K562 (cell line): Measurements from ENCODE around the gene NECAP2. TPM values are rescaled to one million over a fixed set of nuclear protein-coding genes. Genes with fewer than 3 reads are reported as not detected.
A peak's percentile ranks its signal among the peaks of the same experiment; 100 is the strongest.

Source experiments
- ATAC-seq: fragments of 200-7000 bp; cut with Tn5 transposase; 3 replicates; pipeline ENCODE4 v1.9.1; 2020; ENCODE audit warnings: moderate library complexity
- BruUV-seq: library from RNA; stranded (reverse); fragments of 400-500 nt; replicated peaks from 2 replicates; lab custom pipeline; 2021; lab: Mats Ljungman, UMichigan
- CTCF ChIA-PET: fragments of 300-600 bp; formaldehyde crosslinking; extraction: SDS; loops from one replicate; lab custom pipeline; 2021; ENCODE audit warnings: low intra/inter-chr PET ratio; lab: Yijun Ruan, JAX
- POLR2A ChIA-PET: fragments of 300-600, 350-650 bp; sonication (Branson Sonifier 250); formaldehyde crosslinking; extraction: SDS; loops from one replicate; lab custom pipeline; 2021; ENCODE audit warnings: antibody characterized with exemption, inconsistent platforms; lab: Yijun Ruan, JAX
- DNase-seq, 4 experiments: peaks; one replicate each; pipeline versions ENCODE4 v3.0.0 to v3.0.0-alpha.2; 2011 to 2018; ENCODE audit warnings: low spot score in 3 of 4, mixed read lengths in 3 of 4; ENCODE audit errors: extremely low read depth in 1 of 4
- FAIRE-seq: peaks from 2 replicates; lab custom pipeline; 2011; peaks lifted over from hg19 to GRCh38; lab: Jason Lieb, UNC
- H2AFZ ChIP-seq: 2 replicates; pipeline ENCODE4 v1.6.0; 2011; ENCODE audit warnings: low read depth, low read length, control low read depth, inconsistent platforms
- H3K27ac ChIP-seq: fragments of 200-600 bp; 3 replicates; pipeline ENCODE4 v1.8.0; 2011; ENCODE audit warnings: low read depth, mild to moderate bottlenecking, control low read depth, inconsistent platforms, low read length, moderate library complexity, mixed read lengths; ENCODE audit errors: extremely low read depth
- H3K27me3 ChIP-seq, 2 experiments: fragments of 300-600 bp in 1 of 2; 2 replicates in 1 of 2; 3 replicates in 1 of 2; pipeline versions ENCODE4 v1.6.0 to v1.8.0; 2011; ENCODE audit warnings: inconsistent platforms in 2 of 2, low read length in 2 of 2, mild to moderate bottlenecking in 1 of 2, mixed read lengths in 1 of 2, moderate library complexity in 1 of 2; ENCODE audit not compliant: control insufficient read depth in 2 of 2, insufficient read depth in 2 of 2
- H3K36me3 ChIP-seq: fragments of 300-600 bp; 3 replicates; pipeline ENCODE4 v1.8.0; 2011; ENCODE audit warnings: mild to moderate bottlenecking, low read length, inconsistent platforms; ENCODE audit not compliant: control insufficient read depth, insufficient read depth
- H3K4me1 ChIP-seq, 2 experiments: fragments of 200-600 bp in 1 of 2; replicated peaks in 1 of 2; 2 replicates in 1 of 2; 3 replicates in 1 of 2; pipeline versions ENCODE4 v1.5.1 to v1.8.0; 2011; ENCODE audit warnings: inconsistent platforms in 2 of 2, low read length in 2 of 2, mild to moderate bottlenecking in 1 of 2, mixed read lengths in 1 of 2, moderate library complexity in 1 of 2; ENCODE audit not compliant: control insufficient read depth in 2 of 2, insufficient read depth in 2 of 2
- H3K4me2 ChIP-seq: 2 replicates; pipeline ENCODE4 v1.6.1; 2011; ENCODE audit warnings: low read length, control low read depth, inconsistent platforms, mixed read lengths; ENCODE audit not compliant: insufficient read depth
- H3K4me3 ChIP-seq: fragments of 200-600 bp; sonication (generic), shearing (Covaris generic); 2 replicates; pipeline ENCODE4 v1.5.1; 2016; ENCODE audit warnings: control low read depth, inconsistent platforms
- H3K79me2 ChIP-seq: fragments of 200-600 bp; 3 replicates; pipeline ENCODE4 v1.8.0; 2011; ENCODE audit warnings: low read length, inconsistent platforms; ENCODE audit not compliant: control insufficient read depth, insufficient read depth
- H3K9ac ChIP-seq, 2 experiments: 2 replicates each; pipeline versions ENCODE4 v1.6.0 to v1.6.1; 2011; ENCODE audit warnings: low read depth in 2 of 2, low read length in 2 of 2, control low read depth in 1 of 2, inconsistent platforms in 1 of 2, mild to moderate bottlenecking in 1 of 2, mixed read lengths in 1 of 2; ENCODE audit not compliant: insufficient read depth in 1 of 2
- H3K9me1 ChIP-seq: one replicate; pipeline ENCODE4 v1.6.0; 2011; ENCODE audit warnings: inconsistent platforms, mild to moderate bottlenecking, low read length, moderate library complexity; ENCODE audit not compliant: control insufficient read depth, insufficient read depth
- H3K9me3 ChIP-seq: replicated peaks from 2 replicates; pipeline ENCODE4 v1.5.1; 2011; ENCODE audit warnings: low read depth, low read length, inconsistent platforms; ENCODE audit not compliant: control insufficient read depth, insufficient read depth
- H4K20me1 ChIP-seq: replicated peaks from 2 replicates; pipeline ENCODE4 v1.6.1; 2011; ENCODE audit warnings: low read length, inconsistent platforms, mixed read lengths; ENCODE audit not compliant: control insufficient read depth, insufficient read depth
- C11orf30 ChIP-seq: fragments of 450-650 bp; IDR thresholded peaks from 2 replicates; pipeline ENCODE4 v1.6.1; 2016; ENCODE audit warnings: low read depth, mild to moderate bottlenecking
- SNIP1 ChIP-seq: fragments of 450-650 bp; IDR thresholded peaks from 2 replicates; pipeline ENCODE4 v1.7.1; 2017; ENCODE audit warnings: low read depth, mild to moderate bottlenecking
- ZNF121 ChIP-seq: sonication (generic); formaldehyde crosslinking; conservative IDR thresholded peaks from 2 replicates; pipeline ENCODE4 v1.8.0; 2022; ENCODE audit warnings: missing genetic modification reagents
- ZNF274 ChIP-seq: IDR thresholded peaks from 2 replicates; pipeline ENCODE4 v1.6.1; 2011; ENCODE audit warnings: low read depth, mild to moderate bottlenecking, low read length, moderate library complexity, borderline replicate concordance
- ZNF644 ChIP-seq: fragments of 200-800 bp; sonication (Bioruptor generic); IDR thresholded peaks from 2 replicates; pipeline ENCODE4 v1.6.1; 2016; ENCODE audit warnings: low read depth, missing genetic modification characterization, missing compliant biosample characterization
- WGBS: fragments of 100-300 bp; shearing (Covaris generic); methylation state at CpG from one replicate; pipeline ENCODE4 v1.1.6; 2016; ENCODE audit warnings: low coverage, mixed read lengths; ENCODE audit not compliant: insufficient coverage; ENCODE audit errors: missing lambda C conversion rate; 5-methylcytosine and 5-hydroxymethylcytosine counted together
- in situ Hi-C: fragments of 300-500 bp; cut with MboI; formaldehyde crosslinking; loops from 4 replicates; pipeline ENCODE4 v1.15.0; 2018; ENCODE audit warnings: inconsistent platforms, mixed read lengths
- intact Hi-C: fragments of 100-400 bp; cut with micrococcal nuclease; formaldehyde crosslinking; loops from 2 replicates; pipeline ENCODE4 v1.14.2; 2022
- polyA plus RNA-seq, 8 experiments: library from polyadenylated mRNA; depleted of rRNA in 4 of 8; stranded (reverse) in 5 of 8; unstranded in 3 of 8; fragments of >200 nt; fragmentation: Nextera tagmentation in 2 of 8; fragmentation: Illumina TruSeq in 1 of 8; extraction: Ambion mirVana in 2 of 8; extraction: Trizol in 1 of 8; gene quantifications; 2 replicates each; pipeline versions ENCODE4 v1.2.1 to v1.2.3, GENCODE V29; 2011 to 2014; ENCODE audit warnings: inconsistent platforms in 1 of 8, missing spikeins in 1 of 8
- total RNA-seq, 7 experiments: library from RNA; depleted of rRNA in 6 of 7; stranded (reverse); fragments of >200 nt in 6 of 7; fragmentation: Illumina TruSeq in 2 of 7; extraction: Trizol in 2 of 7; gene quantifications; 2 replicates each; pipeline versions ENCODE4 v1.2.1 to v1.2.3, GENCODE V29; 2011 to 2021; ENCODE audit warnings: low replicate concordance in 1 of 7
- TF ChIP-seq, protein P1 (sequence below), 2 experiments: fragments of 450-650 bp in 1 of 2; sonication (generic) in 1 of 2; formaldehyde crosslinking; conservative IDR thresholded peaks; 2 replicates each; pipeline versions ENCODE4 v1.4.0 to v1.8.1; 2020 to 2022; ENCODE audit warnings: mild to moderate bottlenecking in 1 of 2, missing genetic modification reagents in 1 of 2

The NECAP2 gene
- total and polyA plus RNA-seq, 9 of the 15 experiments (the other 6 are each of a cell fraction or from before 2014, with no cell fraction given) = 22.7 to 107 (median 79.2) TPM

GRCh38 chr1:16445052-16445451, 4.5 kb downstream of the NECAP2 start (continued):
- no peak for TF ChIP-seq SNIP1

- no TSS peak for BruUV-seq
- Histone ChIP-seq H3K9ac (no peak overlapping the region), H3K27ac (no peak overlapping the region), H3K36me3 (peaks cover 89% of the 10 kb centered on the region), H3K4me3 (no peak overlapping the region), H2AFZ (no peak overlapping the region), H4K20me1 (peaks cover 3% of the 10 kb centered on the region; the same call in 1 of the 2 replicates), H3K4me1 (peaks cover 30 to 37% of the 10 kb centered on the region in 2 experiments), H3K9me1 (peaks cover 3% of the 10 kb centered on the region), H3K79me2 (peaks cover 45% of the 10 kb centered on the region), H3K4me2 (no peak overlapping the region), H3K27me3 (no peaks in the 10 kb centered on the region), H3K9me3 (no peaks in the 10 kb centered on the region)
- TF ChIP-seq, protein P1, sequence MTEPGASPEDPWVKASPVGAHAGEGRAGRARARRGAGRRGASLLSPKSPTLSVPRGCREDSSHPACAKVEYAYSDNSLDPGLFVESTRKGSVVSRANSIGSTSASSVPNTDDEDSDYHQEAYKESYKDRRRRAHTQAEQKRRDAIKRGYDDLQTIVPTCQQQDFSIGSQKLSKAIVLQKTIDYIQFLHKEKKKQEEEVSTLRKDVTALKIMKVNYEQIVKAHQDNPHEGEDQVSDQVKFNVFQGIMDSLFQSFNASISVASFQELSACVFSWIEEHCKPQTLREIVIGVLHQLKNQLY (CRISPR knock-in tag; conservative IDR thresholded peaks at IDR 0.05) = no peak
- TF ChIP-seq ZNF644 (no peak), C11orf30 (no peak), ZNF274 (no peak), ZNF121 (peak; percentile 54)
- CTCF ChIA-PET = no interaction called here
- WGBS = 94% methylated on average over 8 of the region's 10 CpGs
- in situ Hi-C loops = loop anchor here (25.0 kb wide), 1 partner anchor 416 kb away; no protein-coding TSS in a partner anchor
- ATAC-seq (no peak), DNase-seq (no peak), FAIRE-seq (no peak)
- intact Hi-C loops = no loop called here
- POLR2A ChIA-PET = interaction anchor here (0.8 kb wide), 1 partner anchor 474 kb away, joined by 3 read pairs; no protein-coding TSS in a partner anchor
These were observed 5.6 kb downstream of the NECAP2 start for GRCh38 chr1:16446116-16446515.
